ENCODE results near the gene RUFY4. TPM values are rescaled to one million over a fixed set of nuclear protein-coding genes. Genes with fewer than 3 reads are reported as not detected.

RUFY4 gene
- total RNA-seq, 1 donor from 2014 or later, result not detected

DNA sequence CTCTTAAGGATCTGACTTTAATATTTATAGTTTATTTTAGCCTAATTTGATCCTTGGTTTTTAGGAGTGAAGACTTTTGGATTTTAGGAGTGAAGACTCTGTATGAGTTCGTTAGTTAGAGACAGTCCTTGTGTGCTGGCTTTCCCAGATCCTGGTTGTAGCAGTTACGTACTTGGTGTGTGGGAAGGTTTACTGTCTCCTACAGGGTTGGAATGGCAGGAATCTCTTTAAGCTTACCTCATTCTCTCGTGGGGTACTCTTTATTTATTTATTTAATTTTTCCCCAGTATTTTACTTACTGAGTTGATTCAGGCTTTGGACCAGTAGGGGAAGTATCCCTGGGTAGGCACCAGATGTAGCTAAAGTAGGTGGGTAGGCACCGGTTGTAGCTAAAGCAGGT is 54.9 kb downstream of the RUFY4 start:
- no peaks in the 10 kb centered on the region for H3K9me3 ChIP-seq
- peaks cover 15% of the 10 kb centered on the region for H3K4me1 ChIP-seq
- ATAC-seq, result no peak
- intact Hi-C loops (cut with DNase I), result no loop called here
- no peak overlapping the region for H3K27ac ChIP-seq
- H3K36me3 ChIP-seq, result no peaks in the 10 kb centered on the region
- no peak for TF ChIP-seq CTCF (IDR thresholded peaks at IDR 0.05)
- no peaks in the 10 kb centered on the region for H3K27me3 ChIP-seq
- DNase-seq, result no peak
- no peak overlapping the region for H3K4me3 ChIP-seq

GRCh38 chr2:218125095-218125494 is 56.0 kb downstream of the RUFY4 start:
- no peak for TF ChIP-seq CTCF (IDR thresholded peaks at IDR 0.05)
- intact Hi-C loops (cut with DNase I), result no loop called here
- H3K4me3 ChIP-seq, result no peak overlapping the region

DNA sequence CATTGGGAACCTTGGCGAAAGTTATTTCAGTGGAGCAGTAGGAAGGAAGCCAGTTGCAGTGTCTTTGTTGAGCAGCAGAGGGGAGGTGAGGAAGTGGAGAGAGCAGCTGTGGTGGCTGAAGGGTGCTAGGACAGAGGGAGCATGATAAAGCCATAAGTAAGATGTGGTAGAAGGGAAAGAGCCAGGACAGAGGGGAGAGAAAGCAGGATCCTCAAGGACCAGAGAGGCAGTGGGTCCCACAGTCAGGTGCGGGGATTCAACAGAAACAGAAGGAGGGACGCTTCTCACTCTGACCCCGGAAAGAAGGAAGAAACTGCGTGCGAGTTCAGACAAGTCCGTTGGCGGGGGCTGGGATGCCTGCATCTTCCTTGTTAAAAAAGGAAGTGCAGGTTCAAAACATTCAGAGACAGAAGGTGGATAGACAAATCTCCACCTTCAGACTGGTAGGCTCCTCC is 56.6 kb downstream of the RUFY4 start, which contains the start of gene CXCR2:
Gene CXCR2, plus strand, starts transcription at position 403 of the 455 bp plus-strand sequence. CDS start 8,774 bp downstream, outside the sequence.
- no peak for TF ChIP-seq CTCF (IDR thresholded peaks at IDR 0.05)
- DNase-seq (peak; percentile 73), ATAC-seq (peak; percentile 81)
- H3K9me3 ChIP-seq, result no peaks in the 10 kb centered on the region
- H3K4me3 ChIP-seq, result no peak within 1 kb of the TSS
- intact Hi-C loops (cut with DNase I), result no loop called here
- peaks cover 15% of the 10 kb centered on the region for H3K4me1 ChIP-seq
- peak within 1 kb of the TSS; percentile 66 for H3K27ac ChIP-seq
- H3K27me3 ChIP-seq, result no peaks in the 10 kb centered on the region
- H3K36me3 ChIP-seq, result no peaks in the 10 kb centered on the region

More at GRCh38 chr2:218125095-218125494, 56.0 kb downstream of the RUFY4 start:
- Histone ChIP-seq H3K27ac (peak overlapping the region; percentile 66), H3K4me1 (peaks cover 15% of the 10 kb centered on the region), H3K36me3 (no peaks in the 10 kb centered on the region), H3K9me3 (no peaks in the 10 kb centered on the region), H3K27me3 (no peaks in the 10 kb centered on the region)
- ATAC-seq (peak; percentile 65), DNase-seq (no peak)

- Histone ChIP-seq H3K27ac (no peak overlapping the region), H3K4me3 (no peak overlapping the region)
- ATAC-seq, result no peak
Measured at GRCh38 chr2:218127929-218128455, 58.9 kb downstream of the RUFY4 start.

DNA sequence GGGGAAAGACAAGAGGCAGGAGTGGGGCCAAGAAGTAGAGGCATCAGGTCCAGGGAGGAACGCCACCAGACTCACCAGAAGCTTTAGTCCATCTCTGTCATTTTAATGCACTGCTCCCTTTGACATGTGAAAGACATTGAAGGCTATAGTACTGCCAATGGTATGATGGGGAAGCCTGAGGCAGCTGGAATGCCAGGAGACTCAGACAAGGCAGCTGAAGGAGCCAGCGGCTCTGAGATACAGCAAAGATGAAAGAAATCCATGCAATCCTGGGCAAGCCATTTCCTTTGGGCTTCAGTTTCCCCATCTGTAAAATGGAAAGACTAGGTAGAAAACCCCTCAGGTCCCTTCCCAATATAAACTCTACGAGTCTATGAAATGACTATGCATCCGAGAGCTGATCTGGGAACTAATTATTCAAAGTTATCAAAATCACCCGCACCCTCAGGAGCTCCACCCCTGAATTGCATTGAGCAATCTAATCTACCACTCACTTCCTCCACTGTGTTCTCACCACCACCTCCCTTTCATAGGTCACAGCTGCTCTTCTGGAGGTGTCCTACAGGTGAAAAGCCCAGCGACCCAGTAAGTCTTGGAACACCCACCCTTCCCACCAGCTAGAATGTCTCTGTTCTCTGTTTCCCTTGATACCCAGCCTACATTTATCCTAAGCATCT is 59.9 kb downstream of the RUFY4 start:
- TF ChIP-seq CTCF (IDR thresholded peaks at IDR 0.05), result no peak

More at GRCh38 chr2:218127929-218128455, 58.9 kb downstream of the RUFY4 start:
- intact Hi-C loops (cut with DNase I), result no loop called here
- no peaks in the 10 kb centered on the region for H3K9me3 ChIP-seq
- H3K27me3 ChIP-seq, result no peaks in the 10 kb centered on the region
- H3K4me1 ChIP-seq, result peaks cover 15% of the 10 kb centered on the region
- no peak for TF ChIP-seq CTCF (IDR thresholded peaks at IDR 0.05)
- H3K36me3 ChIP-seq, result no peaks in the 10 kb centered on the region
- no peak for DNase-seq

More for the DNA sequence above, 59.9 kb downstream of the RUFY4 start:
- ATAC-seq, result peak; percentile 48
- Histone ChIP-seq H3K27ac (no peak overlapping the region), H3K9me3 (no peaks in the 10 kb centered on the region), H3K4me1 (peaks cover 15% of the 10 kb centered on the region), H3K4me3 (no peak overlapping the region), H3K36me3 (no peaks in the 10 kb centered on the region), H3K27me3 (no peaks in the 10 kb centered on the region)
- no peak for DNase-seq
- intact Hi-C loops (cut with DNase I), result no loop called here

All from upper lobe of right lung (tissue), 1 donor.